Mesenchymal stem cell (in vitro differentiated cells and primary cell): Measurements from ENCODE around the gene GINS1.

Experiments
- DNase-seq: peaks from one replicate; pipeline ENCODE4 v3.0.0-alpha.2; 2013
- H2AFZ ChIP-seq: one replicate; pipeline ENCODE4 v1.6.1; 2013; ENCODE audit warnings: low read depth, mild to moderate bottlenecking, control low read depth, inconsistent platforms, low read length, moderate library complexity
- H2AK5ac ChIP-seq: 2 replicates; pipeline ENCODE4 v1.6.1; 2013; ENCODE audit warnings: low read length, moderate library complexity, mild to moderate bottlenecking, inconsistent platforms; ENCODE audit not compliant: severe bottlenecking
- H2BK120ac ChIP-seq: one replicate; pipeline ENCODE4 v1.6.1; 2013; ENCODE audit warnings: low read depth, mild to moderate bottlenecking, inconsistent platforms, low read length, moderate library complexity
- H2BK12ac ChIP-seq, 2 experiments: one replicate each; pipeline ENCODE4 v1.6.1; 2013; ENCODE audit warnings: inconsistent platforms in 2 of 2, low read length in 2 of 2, mild to moderate bottlenecking in 2 of 2, moderate library complexity in 2 of 2, control low read depth in 1 of 2
- H2BK15ac ChIP-seq: one replicate; pipeline ENCODE4 v1.6.1; 2013; ENCODE audit warnings: mild to moderate bottlenecking, low read depth, inconsistent platforms; ENCODE audit not compliant: poor library complexity, severe bottlenecking
- H2BK5ac ChIP-seq: 2 replicates; pipeline ENCODE4 v1.6.1; 2013; ENCODE audit warnings: low read depth, mild to moderate bottlenecking, low read length, control low read depth, inconsistent platforms; ENCODE audit not compliant: poor library complexity, severe bottlenecking
- H3K14ac ChIP-seq, 2 experiments: one replicate each; pipeline ENCODE4 v1.6.1; 2013; ENCODE audit warnings: inconsistent platforms in 2 of 2, low read length in 2 of 2, control low read depth in 1 of 2, mild to moderate bottlenecking in 1 of 2, moderate library complexity in 1 of 2
- H3K18ac ChIP-seq, 2 experiments: one replicate each; pipeline ENCODE4 v1.6.1; 2013; ENCODE audit warnings: inconsistent platforms in 2 of 2, low read length in 2 of 2, control low read depth in 1 of 2, low read depth in 1 of 2, mild to moderate bottlenecking in 1 of 2
- H3K23ac ChIP-seq, 2 experiments: one replicate each; pipeline ENCODE4 v1.6.1; 2013; ENCODE audit warnings: inconsistent platforms in 2 of 2, low read length in 2 of 2, mild to moderate bottlenecking in 2 of 2, moderate library complexity in 2 of 2, control low read depth in 1 of 2
- H3K27ac ChIP-seq: 2 replicates; pipeline ENCODE4 v1.5.1; 2013; ENCODE audit warnings: mild to moderate bottlenecking, moderate library complexity, low read length, control low read depth, inconsistent platforms; ENCODE audit not compliant: poor library complexity, severe bottlenecking
- H3K27me3 ChIP-seq, 2 experiments: 2 replicates each; pipeline versions ENCODE4 v1.6.1 to v1.7.0; 2013; ENCODE audit warnings: low read length in 2 of 2, mild to moderate bottlenecking in 2 of 2, moderate library complexity in 2 of 2, control low read depth in 1 of 2, inconsistent platforms in 1 of 2; ENCODE audit not compliant: control insufficient read depth in 1 of 2, insufficient read depth in 1 of 2
- H3K36me3 ChIP-seq, 2 experiments: 2 replicates each; pipeline versions ENCODE4 v1.6.1 to v1.7.0; 2013; ENCODE audit warnings: low read length in 2 of 2, control low read depth in 1 of 2, inconsistent platforms in 1 of 2, low read depth in 1 of 2, mild to moderate bottlenecking in 1 of 2; ENCODE audit not compliant: insufficient read depth in 2 of 2, control insufficient read depth in 1 of 2
- H3K4ac ChIP-seq, 2 experiments: one replicate each; pipeline ENCODE4 v1.6.1; 2013; ENCODE audit warnings: inconsistent platforms in 2 of 2, low read length in 2 of 2, mild to moderate bottlenecking in 2 of 2, moderate library complexity in 2 of 2, control low read depth in 1 of 2, low read depth in 1 of 2
- H3K4me1 ChIP-seq: 2 replicates; pipeline ENCODE4 v1.6.1; 2013; ENCODE audit warnings: low read depth, low read length, control low read depth; ENCODE audit not compliant: control insufficient read depth, insufficient read depth
- H3K4me2 ChIP-seq: 2 replicates; pipeline ENCODE4 v1.6.1; 2013; ENCODE audit warnings: low read length, mild to moderate bottlenecking, inconsistent platforms; ENCODE audit not compliant: poor library complexity, severe bottlenecking
- H3K4me3 ChIP-seq, 2 experiments: 2 replicates each; pipeline versions ENCODE4 v1.5.1 to v1.7.0; 2013; ENCODE audit warnings: low read length in 2 of 2, mild to moderate bottlenecking in 2 of 2, control low read depth in 1 of 2, low read depth in 1 of 2; ENCODE audit not compliant: insufficient read depth in 1 of 2
- H3K79me1 ChIP-seq: replicated peaks from 2 replicates; pipeline ENCODE4 v1.6.1; 2013; ENCODE audit warnings: mild to moderate bottlenecking, control low read depth, low read length, inconsistent platforms; ENCODE audit not compliant: poor library complexity, severe bottlenecking
- H3K9ac ChIP-seq: 2 replicates; pipeline ENCODE4 v1.7.0; 2013; ENCODE audit warnings: mild to moderate bottlenecking, low read length, moderate library complexity
- H3K9me3 ChIP-seq: 2 replicates; pipeline ENCODE4 v1.7.0; 2013; ENCODE audit warnings: mild to moderate bottlenecking, low read length; ENCODE audit not compliant: control insufficient read depth
- H4K8ac ChIP-seq: one replicate; pipeline ENCODE4 v1.6.1; 2013; ENCODE audit warnings: inconsistent platforms, mild to moderate bottlenecking, low read length, moderate library complexity
- H4K91ac ChIP-seq: one replicate; pipeline ENCODE4 v1.6.1; 2013; ENCODE audit warnings: mild to moderate bottlenecking, low read length, inconsistent platforms
- WGBS: methylation state at CpG from one replicate; pipeline ENCODE4 v1.1.7; 2013; ENCODE audit warnings: mixed read lengths; 5-methylcytosine and 5-hydroxymethylcytosine counted together

GINS1 gene

DNA sequence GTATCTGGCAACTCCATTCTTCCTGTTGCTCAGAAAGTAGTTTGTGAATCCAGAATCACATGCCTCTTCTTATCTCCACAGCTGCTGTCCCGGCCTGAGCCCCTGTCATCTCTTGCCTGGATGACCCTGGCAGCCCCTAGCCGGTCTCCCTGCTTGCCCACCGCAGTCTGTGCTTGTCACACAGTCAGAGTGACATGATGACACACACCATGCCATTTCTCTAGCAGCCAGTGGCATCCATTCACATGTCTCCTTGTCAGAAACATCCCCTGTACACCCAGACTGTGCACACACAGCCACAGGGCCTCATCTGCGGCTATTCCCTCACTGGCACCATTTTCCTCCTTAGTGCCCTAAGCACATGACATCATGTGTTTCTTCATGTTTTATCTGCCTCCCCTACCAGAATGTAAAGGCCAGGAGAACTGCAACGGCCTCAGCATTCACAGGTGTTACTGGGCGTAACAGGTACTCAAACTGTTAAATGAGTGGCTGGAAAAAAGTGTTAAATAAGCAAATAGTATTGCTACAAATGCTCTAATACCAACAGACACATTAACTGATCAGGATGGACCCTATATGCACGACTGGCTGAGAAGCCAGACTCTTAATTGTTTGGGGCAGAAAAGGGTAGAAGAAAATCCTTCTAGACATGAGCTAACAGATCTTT lies 26.4 kb upstream of the GINS1 start:
- peak overlapping the region; percentile 25 for H4K91ac ChIP-seq
- H3K9me3 ChIP-seq = no peaks in the 10 kb centered on the region
- 88% methylated on average over 4 of the region's 7 CpGs for WGBS
- no peak overlapping the region for H2AFZ ChIP-seq
- H2BK12ac ChIP-seq = peak overlapping the region in 1 of 2 experiments; percentile 37
- no peak overlapping the region for H3K27ac ChIP-seq
- peak overlapping the region in 1 of 2 experiments; percentile 22 for H3K14ac ChIP-seq
- no peak overlapping the region for H2AK5ac ChIP-seq
- H2BK120ac ChIP-seq = no peak overlapping the region
- H3K36me3 ChIP-seq = peaks cover 13 to 17% of the 10 kb centered on the region in 2 experiments
- H3K27me3 ChIP-seq = no peaks in the 10 kb centered on the region
- no peak for DNase-seq
- no peak overlapping the region for H3K4me2 ChIP-seq
- H3K9ac ChIP-seq = no peak overlapping the region
- H3K4ac ChIP-seq = no peak overlapping the region
- peak overlapping the region in 1 of 2 experiments; percentile 10 for H3K23ac ChIP-seq
- no peak overlapping the region for H3K18ac ChIP-seq
- peaks cover 20% of the 10 kb centered on the region for H3K4me1 ChIP-seq
- peak overlapping the region; percentile 5 for H4K8ac ChIP-seq
- peaks cover 15% of the 10 kb centered on the region for H3K79me1 ChIP-seq
- no peak overlapping the region for H2BK15ac ChIP-seq
- H2BK5ac ChIP-seq = no peak overlapping the region
- no peak overlapping the region for H3K4me3 ChIP-seq

DNA sequence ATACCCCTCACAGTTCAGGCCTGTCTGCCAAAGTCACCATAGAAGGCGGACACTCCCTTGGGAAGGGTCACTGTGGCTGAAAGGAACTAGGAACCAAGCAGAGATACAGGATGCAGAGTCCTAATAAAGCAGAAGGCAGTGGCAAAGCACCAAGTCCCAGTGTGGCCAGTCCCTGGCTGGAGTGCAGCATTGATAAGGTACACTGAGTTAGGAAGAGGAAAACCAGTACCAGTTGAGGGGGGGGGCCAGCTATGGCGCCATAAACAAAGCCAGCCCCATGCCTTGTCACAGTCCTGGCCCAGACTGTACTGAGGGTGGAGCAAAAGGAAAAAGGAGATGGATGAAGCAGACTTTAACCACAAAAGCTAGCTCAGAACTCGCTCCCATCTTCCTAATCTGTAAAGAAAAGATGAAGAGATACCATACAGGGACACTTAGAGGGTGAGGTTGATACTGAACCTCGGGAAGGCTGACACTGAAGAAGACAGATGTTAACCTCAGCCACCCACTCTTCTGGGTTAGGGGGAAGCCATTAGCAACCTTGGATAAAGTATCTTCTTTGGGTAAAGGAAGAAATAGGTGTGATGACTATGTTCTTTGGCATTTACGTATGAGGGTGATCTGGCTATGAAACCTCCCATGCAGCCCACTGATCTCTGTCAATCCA lies 24.6 kb upstream of the GINS1 start:
- no peak for DNase-seq
- Histone ChIP-seq H3K9me3 (no peaks in the 10 kb centered on the region), H2AFZ (no peak overlapping the region), H3K4me2 (no peak overlapping the region), H4K8ac (peak overlapping the region; percentile 52), H3K18ac (no peak overlapping the region), H3K14ac (no peak overlapping the region), H3K23ac (no peak overlapping the region), H3K79me1 (peaks cover 15% of the 10 kb centered on the region), H3K4ac (no peak overlapping the region), H2BK15ac (no peak overlapping the region), H3K4me3 (no peak overlapping the region), H3K36me3 (peaks cover 13 to 20% of the 10 kb centered on the region in 2 experiments), H3K4me1 (peaks cover 18% of the 10 kb centered on the region), H4K91ac (peak overlapping the region; percentile 50), H2BK12ac (no peak overlapping the region), H3K9ac (no peak overlapping the region), H2BK5ac (no peak overlapping the region), H3K27ac (no peak overlapping the region), H3K27me3 (no peaks in the 10 kb centered on the region), H2AK5ac (no peak overlapping the region), H2BK120ac (no peak overlapping the region)
- WGBS = 82% methylated on average over 3 of the region's 5 CpGs

DNA sequence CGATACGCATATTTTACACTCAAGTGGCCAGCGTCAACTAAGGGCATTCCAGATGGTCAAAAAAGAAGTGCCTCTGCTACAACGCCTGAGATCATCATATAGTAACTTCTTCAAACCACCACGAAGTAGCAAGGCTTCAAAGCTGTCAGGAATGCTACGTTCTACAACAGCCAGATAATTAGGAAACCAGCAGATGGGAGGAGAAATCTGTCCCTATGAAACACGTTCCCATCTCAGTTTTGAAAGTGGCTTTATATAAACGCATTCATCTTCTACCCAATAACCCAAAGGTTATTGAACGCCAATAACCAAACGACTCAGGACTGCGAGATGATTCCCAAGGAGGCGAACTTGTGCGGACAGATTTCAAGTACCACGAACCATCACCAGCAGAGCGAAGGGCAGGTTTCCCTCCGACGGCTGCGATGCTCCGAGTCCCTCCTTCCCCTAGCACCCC lies 18.0 kb upstream of the GINS1 start:
- peak overlapping the region; percentile 80 to 97 for H3K4me3 ChIP-seq
- H2BK12ac ChIP-seq = no peak overlapping the region
- no peaks in the 10 kb centered on the region for H3K9me3 ChIP-seq
- peak; percentile 70 for DNase-seq
- H3K27me3 ChIP-seq = no peaks in the 10 kb centered on the region
- H2AFZ ChIP-seq = peak overlapping the region; percentile 85
- H3K27ac ChIP-seq = peak overlapping the region; percentile 17
- H2BK15ac ChIP-seq = no peak overlapping the region
- peaks cover 3 to 5% of the 10 kb centered on the region in 2 experiments for H3K36me3 ChIP-seq
- H3K18ac ChIP-seq = peak overlapping the region in 1 of 2 experiments; percentile 96
- no peak overlapping the region for H2BK120ac ChIP-seq
- no peaks in the 10 kb centered on the region for H3K79me1 ChIP-seq
- no peak overlapping the region for H4K91ac ChIP-seq
- no peak overlapping the region for H4K8ac ChIP-seq
- no peak overlapping the region for H3K23ac ChIP-seq
- peaks cover 8% of the 10 kb centered on the region for H3K4me1 ChIP-seq
- H3K9ac ChIP-seq = peak overlapping the region; percentile 86
- peak overlapping the region; percentile 92 for H3K4me2 ChIP-seq
- WGBS = 5% methylated on average over 19 of the region's 19 CpGs
- H2AK5ac ChIP-seq = no peak overlapping the region
- no peak overlapping the region for H2BK5ac ChIP-seq
- peak overlapping the region in 1 of 2 experiments; percentile 85 for H3K4ac ChIP-seq
- no peak overlapping the region for H3K14ac ChIP-seq

DNA sequence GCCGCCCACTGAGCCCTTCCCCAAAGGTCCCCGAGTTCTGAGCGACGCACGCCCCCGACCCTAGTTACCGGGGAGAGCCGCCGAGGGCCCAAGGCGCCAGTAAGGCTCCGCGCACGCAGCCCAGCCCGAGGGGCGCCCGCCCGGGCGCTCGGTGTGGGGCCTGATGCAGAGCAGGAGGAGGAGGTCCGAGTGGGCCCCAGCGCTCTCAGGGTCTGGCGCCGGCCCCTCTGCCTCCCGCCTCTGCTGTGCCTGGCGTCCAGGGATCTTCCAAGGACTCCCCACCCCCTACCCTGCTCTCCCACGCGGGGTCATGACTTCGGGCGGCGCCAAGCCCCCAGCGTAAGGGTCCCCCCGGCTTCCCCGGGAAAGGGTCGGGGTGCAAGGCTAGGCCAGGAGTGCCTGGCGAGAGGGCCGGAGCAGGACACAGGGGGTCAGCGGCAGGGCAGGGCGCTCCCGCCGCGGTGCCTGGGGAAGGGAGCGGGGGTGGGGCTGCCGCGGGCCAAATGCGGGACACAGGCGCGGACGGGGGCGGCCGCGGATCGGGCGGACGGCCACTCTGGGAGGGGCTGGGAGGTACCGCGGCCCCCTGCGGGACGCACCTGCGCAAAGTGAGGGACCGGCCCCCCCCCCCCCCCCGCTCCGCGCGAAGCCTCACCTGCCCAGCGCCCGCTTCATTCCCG lies 17.5 kb upstream of the GINS1 start:
- Histone ChIP-seq H3K36me3 (peaks cover 0 to 5% of the 10 kb centered on the region in 2 experiments), H3K79me1 (no peaks in the 10 kb centered on the region), H3K23ac (peak overlapping the region; percentile 89 to 92), H3K4ac (peak overlapping the region; percentile 64 to 85), H2BK5ac (peak overlapping the region; percentile 11), H3K9me3 (no peaks in the 10 kb centered on the region), H3K9ac (peak overlapping the region; percentile 86), H2BK120ac (peak overlapping the region; percentile 85), H2AFZ (peak overlapping the region; percentile 85), H3K4me2 (peak overlapping the region; percentile 92), H4K8ac (peak overlapping the region; percentile 77), H2AK5ac (no peak overlapping the region), H2BK15ac (peak overlapping the region; percentile 99), H3K4me1 (peaks cover 5% of the 10 kb centered on the region), H3K14ac (peak overlapping the region in 1 of 2 experiments; percentile 98), H2BK12ac (no peak overlapping the region), H3K27ac (peak overlapping the region; percentile 17), H4K91ac (peak overlapping the region; percentile 52), H3K4me3 (peak overlapping the region; percentile 80 to 97), H3K27me3 (no peaks in the 10 kb centered on the region), H3K18ac (peak overlapping the region; percentile 90 to 96)
- 0% methylated on average over 25 of the region's 67 CpGs for WGBS
- peak; percentile 52 for DNase-seq
